Loucy (cell line): ENCODE data around the gene CRYGA.

ENCODE experiments used
- EZH2phosphoT487 ChIP-seq: fragments of 200-600 bp; IDR thresholded peaks from 2 replicates; pipeline ENCODE4 v1.6.1; 2018; ENCODE audit warnings: antibody characterized with exemption, mild to moderate bottlenecking, moderate library complexity, borderline replicate concordance
- TF ChIP-seq, protein P1 (sequence below): fragments of 200-600 bp; sonication (generic); conservative IDR thresholded peaks from 2 replicates; pipeline ENCODE4 v1.5.1; 2014; ENCODE audit warnings: mild to moderate bottlenecking, antibody characterized with exemption, low read length

DNA sequence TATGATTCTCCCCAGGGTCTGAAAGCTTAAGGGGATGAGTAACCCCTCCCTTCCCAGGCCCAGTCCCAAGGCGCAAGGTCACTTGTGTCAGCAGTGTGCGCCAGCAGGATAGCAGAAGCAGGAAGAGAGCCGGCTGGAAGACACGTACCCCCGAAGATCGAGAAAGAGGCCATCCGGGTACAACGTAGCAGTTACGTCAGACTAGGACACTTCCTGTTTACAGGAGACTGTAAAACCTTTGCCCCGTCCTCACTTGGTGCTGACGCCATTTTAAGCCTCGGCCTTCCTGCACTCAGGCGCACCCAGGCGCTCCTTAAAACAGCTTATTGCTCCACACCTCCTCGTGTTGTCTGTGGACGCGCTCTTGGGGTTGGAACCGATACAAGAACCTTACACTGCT, 23.9 kb downstream of the CRYGA start:
- TF ChIP-seq, protein P1, sequence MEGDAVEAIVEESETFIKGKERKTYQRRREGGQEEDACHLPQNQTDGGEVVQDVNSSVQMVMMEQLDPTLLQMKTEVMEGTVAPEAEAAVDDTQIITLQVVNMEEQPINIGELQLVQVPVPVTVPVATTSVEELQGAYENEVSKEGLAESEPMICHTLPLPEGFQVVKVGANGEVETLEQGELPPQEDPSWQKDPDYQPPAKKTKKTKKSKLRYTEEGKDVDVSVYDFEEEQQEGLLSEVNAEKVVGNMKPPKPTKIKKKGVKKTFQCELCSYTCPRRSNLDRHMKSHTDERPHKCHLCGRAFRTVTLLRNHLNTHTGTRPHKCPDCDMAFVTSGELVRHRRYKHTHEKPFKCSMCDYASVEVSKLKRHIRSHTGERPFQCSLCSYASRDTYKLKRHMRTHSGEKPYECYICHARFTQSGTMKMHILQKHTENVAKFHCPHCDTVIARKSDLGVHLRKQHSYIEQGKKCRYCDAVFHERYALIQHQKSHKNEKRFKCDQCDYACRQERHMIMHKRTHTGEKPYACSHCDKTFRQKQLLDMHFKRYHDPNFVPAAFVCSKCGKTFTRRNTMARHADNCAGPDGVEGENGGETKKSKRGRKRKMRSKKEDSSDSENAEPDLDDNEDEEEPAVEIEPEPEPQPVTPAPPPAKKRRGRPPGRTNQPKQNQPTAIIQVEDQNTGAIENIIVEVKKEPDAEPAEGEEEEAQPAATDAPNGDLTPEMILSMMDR = no peak
- no peak for TF ChIP-seq EZH2phosphoT487
